HL-60/S4 (cell line): Measurements from ENCODE around the gene GSTM4.

ENCODE experiments used
- in situ Hi-C: fragments of 300-500 bp; cut with MboI; formaldehyde crosslinking; loops from 2 replicates; pipeline ENCODE4 v1.14.3; 2022; ENCODE audit warnings: low sequenced_read_pairs

Gene GSTM4

DNA sequence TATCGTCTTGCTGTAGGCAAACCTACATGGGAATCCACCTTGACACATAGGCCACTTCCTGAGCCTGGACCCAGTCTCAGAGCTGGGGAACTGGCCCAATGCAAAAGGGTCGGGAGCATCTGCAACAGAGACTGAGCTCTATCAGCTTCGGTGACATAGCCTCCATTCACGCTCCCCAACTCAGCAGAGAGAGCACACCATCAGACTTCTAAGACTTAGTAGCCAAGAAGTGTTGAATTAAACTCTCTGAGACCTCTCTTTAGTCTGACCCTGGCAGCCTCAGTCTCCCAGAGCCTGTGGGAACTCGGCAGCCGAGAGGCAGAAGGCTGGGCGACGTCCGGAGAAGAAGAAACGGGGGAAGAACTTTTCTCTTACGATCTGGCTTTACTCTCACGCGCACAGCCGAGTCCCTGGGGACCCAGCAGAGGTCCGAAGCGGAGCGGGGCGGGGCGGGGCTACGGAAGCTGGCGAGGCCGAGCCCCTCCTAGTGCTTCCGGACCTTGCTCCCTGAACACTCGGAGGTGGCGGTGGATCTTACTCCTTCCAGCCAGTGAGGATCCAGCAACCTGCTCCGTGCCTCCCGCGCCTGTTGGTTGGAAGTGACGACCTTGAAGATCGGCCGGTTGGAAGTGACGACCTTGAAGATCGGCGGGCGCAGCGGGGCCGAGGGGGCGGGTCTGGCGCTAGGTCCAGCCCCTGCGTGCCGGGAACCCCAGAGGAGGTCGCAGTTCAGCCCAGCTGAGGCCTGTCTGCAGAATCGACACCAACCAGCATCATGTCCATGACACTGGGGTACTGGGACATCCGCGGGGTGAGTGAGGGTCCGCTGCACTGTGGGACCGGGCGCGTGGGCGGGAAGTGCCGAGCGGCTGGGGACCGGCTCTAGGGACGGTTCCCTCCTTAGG lies at the start of gene GSTM4:
TSS of gene GSTM4 (plus strand) at position 485 of the 905 bp plus-strand sequence. CDS start at position 776, 291 bp downstream.
- in situ Hi-C loops = loop anchor here (10.0 kb wide), 1 partner anchor 329 kb away; the partner anchor contains the start of gene AHCYL1

GRCh38 chr1:109609881-109610280 lies 46.0 kb upstream of the GSTM4 start:
- in situ Hi-C loops = no loop called here

DNA sequence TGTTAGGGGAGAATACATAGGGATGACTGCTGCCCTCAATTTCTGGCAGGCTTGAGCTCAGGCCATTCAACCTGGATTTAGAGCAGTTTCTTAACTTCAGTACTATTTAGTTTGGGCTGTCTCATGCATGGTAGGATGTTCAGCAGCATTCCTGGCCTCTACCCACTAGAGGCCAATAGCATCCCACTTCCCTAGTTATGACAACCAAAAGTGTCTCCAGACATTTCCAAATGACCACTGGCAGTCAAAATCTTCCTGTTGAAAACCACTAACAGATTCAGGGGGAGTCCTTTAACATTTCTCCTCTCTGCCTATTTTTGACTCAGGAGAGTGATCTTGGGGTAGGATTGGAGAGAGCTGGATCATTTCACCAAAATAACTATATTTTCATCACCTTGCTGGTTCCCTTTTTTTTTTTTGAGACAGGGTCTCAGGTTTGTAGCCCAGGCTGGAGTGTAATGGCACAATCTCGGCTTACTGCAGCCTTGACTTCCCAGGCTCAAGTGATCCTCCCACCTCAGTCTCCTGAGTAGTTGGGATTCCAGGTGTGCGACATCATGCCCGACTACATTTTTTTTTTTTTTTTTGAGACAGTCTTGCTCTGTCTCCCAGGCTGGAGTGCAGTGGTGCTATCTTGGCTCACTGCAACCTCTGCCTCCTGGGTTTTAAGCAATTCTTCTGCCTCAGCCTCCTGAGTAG lies 45.1 kb upstream of the GSTM4 start:
- in situ Hi-C loops = no loop called here

DNA sequence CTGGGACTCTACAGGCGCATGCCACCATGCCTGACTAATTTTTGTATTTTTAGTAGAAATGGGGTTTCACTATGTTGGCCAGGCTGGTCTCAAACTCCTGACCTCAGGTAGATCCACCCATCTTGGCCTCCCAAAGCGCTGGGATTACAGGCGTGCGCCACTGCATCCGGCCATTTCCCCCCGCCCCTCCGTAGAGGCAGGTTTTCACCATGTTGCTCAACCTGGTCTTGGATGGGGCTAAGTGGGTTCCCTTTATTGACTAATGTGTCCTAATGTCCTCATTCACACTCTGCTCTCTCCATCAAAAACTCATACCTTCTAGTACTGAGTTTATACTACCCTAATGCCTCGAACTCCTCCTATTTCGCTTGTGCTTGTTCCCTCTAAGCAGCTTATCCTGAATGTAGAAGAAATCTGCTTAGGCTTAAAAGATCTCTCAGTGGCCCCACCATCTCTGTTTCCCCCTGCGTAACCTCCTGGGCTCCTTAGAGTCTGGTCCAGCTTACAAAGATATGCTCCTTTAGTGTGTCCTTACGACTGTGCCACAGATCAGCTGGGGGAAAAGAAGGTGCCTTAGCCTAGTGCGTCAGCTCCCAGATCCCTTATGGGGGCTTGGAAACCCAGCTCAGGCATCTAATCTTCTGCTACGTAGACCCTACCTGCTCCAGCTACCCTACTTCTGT lies 44.5 kb upstream of the GSTM4 start:
- in situ Hi-C loops = no loop called here

GRCh38 chr1:109613361-109614147 lies 42.3 kb upstream of the GSTM4 start:
- in situ Hi-C loops = no loop called here

- in situ Hi-C loops = no loop called here
These were observed 40.0 kb upstream of the GSTM4 start for GRCh38 chr1:109615879-109616278.

- in situ Hi-C loops = no loop called here
These were observed 39.5 kb upstream of the GSTM4 start for GRCh38 chr1:109616391-109616790.

GRCh38 chr1:109617291-109617801 lies 38.6 kb upstream of the GSTM4 start:
- in situ Hi-C loops = no loop called here

DNA sequence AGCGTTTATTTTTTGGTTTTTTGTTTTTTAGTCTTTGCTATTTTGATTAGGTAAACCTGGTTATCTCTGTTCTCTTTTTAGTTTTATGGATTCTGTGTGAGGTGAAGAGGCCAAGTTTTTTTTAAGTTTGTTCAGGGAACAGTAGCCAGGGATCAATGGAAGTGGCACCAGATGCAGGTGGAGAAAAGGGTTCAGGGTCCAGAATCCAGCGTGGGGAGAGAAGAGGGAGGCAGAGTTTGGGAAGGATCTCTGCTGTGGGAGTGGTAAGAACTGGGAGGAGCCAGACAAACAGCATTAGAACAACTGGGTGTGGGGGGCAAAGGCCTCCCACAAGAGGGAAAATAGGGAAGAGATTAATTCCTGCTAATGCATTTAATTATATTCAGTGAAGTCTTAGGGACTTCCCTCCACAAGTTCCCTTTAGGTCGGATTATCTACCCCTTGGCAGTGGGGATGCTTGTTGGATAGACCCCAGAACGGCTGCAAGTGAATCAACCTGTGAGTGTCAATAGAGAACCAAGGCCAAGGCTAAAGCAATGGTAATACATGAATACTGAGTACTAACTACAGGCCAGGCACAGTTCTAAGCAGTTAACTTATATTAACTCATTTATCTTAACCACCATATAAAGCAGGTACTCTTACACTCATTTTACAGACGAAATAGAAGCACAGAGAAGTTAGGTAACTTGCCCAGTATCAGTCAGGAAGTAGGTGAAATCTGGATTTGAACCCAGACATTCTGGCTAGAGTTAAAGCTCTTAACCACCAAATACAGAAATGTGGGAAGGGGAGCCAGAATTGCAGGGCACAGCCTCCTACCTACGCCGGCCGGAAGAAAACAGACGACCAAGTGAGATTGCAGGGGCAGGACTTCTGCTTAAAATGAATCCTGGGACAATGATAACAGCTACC lies 37.0 kb upstream of the GSTM4 start:
- in situ Hi-C loops = no loop called here

DNA sequence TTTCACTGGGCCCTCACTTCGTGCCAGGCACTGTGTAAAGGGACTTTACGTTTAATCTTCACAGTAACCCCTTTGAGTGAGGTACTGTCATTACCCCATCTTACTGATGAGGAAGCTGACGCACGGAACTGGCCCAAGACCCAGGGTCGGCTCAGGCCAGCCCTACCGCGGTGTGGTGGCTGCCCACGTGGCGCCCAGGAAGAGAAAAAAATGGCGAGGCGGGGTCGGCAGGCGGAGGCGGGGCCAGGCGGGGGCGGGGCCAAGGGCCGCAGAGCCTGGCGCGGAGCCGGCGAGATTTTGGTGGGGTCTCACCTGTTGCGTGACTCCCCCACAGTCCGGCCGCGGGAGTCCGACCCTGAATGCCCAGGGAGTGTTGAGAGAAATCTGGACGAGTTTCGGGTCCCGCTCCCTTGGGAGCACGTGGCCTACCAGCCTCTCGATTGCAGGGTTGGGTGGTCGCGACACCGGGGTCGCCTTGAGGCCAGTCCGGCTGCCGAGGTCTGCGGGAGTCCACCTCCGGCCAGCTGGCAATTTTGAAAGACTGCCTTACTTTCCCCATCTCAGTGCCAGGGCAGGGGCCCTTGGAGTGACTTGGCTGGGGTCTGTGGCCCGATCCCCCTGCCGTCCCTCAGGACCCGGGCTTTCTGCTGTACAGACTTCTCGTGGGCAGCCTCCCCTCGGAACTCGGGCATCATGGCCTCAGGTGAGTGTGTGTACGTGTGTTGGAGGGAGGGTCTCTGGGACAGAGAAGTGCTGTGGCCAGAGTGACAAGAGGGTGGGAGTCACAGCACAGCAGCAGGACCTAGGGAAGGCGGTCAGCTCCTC lies 36.1 kb upstream of the GSTM4 start, which contains the start of the genes AMPD2 and GNAT2:
TSS of gene AMPD2 (plus strand) at position 262 of the 825 bp plus-strand sequence. CDS start 1,339 bp downstream, outside the sequence.
TSS of gene GNAT2 (minus strand) at position 41 of the 825 bp plus-strand sequence. CDS start 6,746 bp downstream, outside the sequence.
- in situ Hi-C loops = loop anchor here (5.0 kb wide), 1 partner anchor 72 kb away; the partner anchor contains the start of gene GNAI3

- in situ Hi-C loops = loop anchor here (5.0 kb wide), 1 partner anchor 73 kb away; the partner anchor contains the start of gene GNAI3
These were observed 35.5 kb upstream of the GSTM4 start for GRCh38 chr1:109620401-109620791.

DNA sequence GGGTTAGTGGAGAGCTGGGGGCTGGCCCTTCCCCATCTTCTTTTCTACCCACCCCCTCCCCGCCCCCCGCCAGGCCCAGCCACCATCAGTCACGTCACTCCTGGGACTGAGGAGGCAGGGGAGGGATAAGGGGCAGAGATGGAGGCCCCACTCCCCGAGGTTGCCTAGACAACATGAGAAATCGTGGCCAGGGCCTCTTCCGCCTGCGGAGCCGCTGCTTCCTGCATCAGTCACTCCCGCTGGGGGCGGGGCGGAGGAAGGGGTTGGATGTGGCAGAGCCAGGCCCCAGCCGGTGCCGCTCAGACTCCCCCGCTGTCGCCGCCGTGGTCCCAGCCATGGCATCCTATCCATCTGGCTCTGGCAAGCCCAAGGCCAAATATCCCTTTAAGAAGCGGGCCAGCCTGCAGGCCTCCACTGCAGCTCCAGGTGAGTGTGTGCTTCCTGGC lies 35.0 kb upstream of the GSTM4 start:
- in situ Hi-C loops = loop anchor here (5.0 kb wide), 1 partner anchor 74 kb away; the partner anchor contains the start of gene GNAI3

- in situ Hi-C loops = loop anchor here (5.0 kb wide), 1 partner anchor 74 kb away; the partner anchor contains the start of gene GNAI3
These were observed 34.3 kb upstream of the GSTM4 start for GRCh38 chr1:109621379-109622136.

GRCh38 chr1:109622137-109622892 lies 33.6 kb upstream of the GSTM4 start:
- in situ Hi-C loops = loop anchor here (5.0 kb wide), 1 partner anchor 75 kb away; the partner anchor contains the start of gene GNAI3

GRCh38 chr1:109622895-109623294 lies 33.0 kb upstream of the GSTM4 start:
- in situ Hi-C loops = loop anchor here (5.0 kb wide), 1 partner anchor 76 kb away; the partner anchor contains the start of gene GNAI3

DNA sequence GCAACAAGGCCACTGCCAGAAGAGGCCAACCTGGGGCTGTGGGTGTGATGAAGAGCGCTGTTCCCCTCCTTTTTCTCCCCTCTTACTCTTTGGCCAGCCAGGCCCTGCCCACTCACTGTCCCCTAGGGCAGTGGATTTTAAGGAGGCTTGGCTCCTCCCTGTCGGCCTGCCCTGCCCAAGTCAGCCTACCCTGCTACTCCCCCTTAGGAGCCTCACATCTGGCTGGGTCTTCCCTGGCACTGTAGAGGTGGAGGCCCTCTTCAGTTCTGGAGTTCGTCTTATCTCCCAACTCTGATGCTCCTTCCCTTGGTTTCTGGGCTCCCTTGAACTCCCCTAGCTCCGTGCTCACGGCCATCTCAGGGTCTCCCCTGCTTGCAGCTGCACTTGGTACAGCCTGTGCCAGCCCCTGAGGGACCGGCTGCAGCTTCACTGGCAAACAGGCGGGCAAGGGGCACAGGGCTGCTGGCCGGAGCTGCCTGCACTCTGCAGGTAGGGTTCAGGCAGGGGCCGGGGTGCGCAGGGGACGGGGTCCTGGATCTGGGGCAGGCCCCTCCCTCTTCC lies 32.2 kb upstream of the GSTM4 start:
- in situ Hi-C loops = loop anchor here (5.0 kb wide), 1 partner anchor 76 kb away; the partner anchor contains the start of gene GNAI3
